ENCODE measurements around the gene PRKCB.

PRKCB gene

GRCh38 chr16:23821875-23822688 is 13.7 kb upstream of the PRKCB start:
- no peaks in the 10 kb centered on the region for H3F3A ChIP-seq (ENCODE audit: insufficient read depth)
- no peaks in the 10 kb centered on the region for H3K79me2 ChIP-seq (ENCODE audit: insufficient read depth, low read length)
- no peak overlapping the region for H3K27ac ChIP-seq (ENCODE audit: low read depth, low read length)
- H3K36me3 ChIP-seq (ENCODE audit: low read length), result no peaks in the 10 kb centered on the region
- no peaks in the 10 kb centered on the region for H3K9me3 ChIP-seq (ENCODE audit: insufficient read depth, low read length)
- TF ChIP-seq EZH2phosphoT487 (conservative IDR thresholded peaks at IDR 0.05; ENCODE audit: low read length), result no peak
- TF ChIP-seq, protein P1, sequence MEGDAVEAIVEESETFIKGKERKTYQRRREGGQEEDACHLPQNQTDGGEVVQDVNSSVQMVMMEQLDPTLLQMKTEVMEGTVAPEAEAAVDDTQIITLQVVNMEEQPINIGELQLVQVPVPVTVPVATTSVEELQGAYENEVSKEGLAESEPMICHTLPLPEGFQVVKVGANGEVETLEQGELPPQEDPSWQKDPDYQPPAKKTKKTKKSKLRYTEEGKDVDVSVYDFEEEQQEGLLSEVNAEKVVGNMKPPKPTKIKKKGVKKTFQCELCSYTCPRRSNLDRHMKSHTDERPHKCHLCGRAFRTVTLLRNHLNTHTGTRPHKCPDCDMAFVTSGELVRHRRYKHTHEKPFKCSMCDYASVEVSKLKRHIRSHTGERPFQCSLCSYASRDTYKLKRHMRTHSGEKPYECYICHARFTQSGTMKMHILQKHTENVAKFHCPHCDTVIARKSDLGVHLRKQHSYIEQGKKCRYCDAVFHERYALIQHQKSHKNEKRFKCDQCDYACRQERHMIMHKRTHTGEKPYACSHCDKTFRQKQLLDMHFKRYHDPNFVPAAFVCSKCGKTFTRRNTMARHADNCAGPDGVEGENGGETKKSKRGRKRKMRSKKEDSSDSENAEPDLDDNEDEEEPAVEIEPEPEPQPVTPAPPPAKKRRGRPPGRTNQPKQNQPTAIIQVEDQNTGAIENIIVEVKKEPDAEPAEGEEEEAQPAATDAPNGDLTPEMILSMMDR (IDR thresholded peaks at IDR 0.05; ENCODE audit: insufficient read depth, low read length, poor library complexity, severe bottlenecking), result no peak
- H3K27me3 ChIP-seq (ENCODE audit: low read length), result 0 out of 2 replicates have a peak, but pooled peaks cover 3% of the 10 kb centered on the region
- H2AFZ ChIP-seq (ENCODE audit: low read depth, low read length, severe bottlenecking), result no peak overlapping the region
- no peak overlapping the region for H3K4me2 ChIP-seq (ENCODE audit: low read depth, low read length, poor library complexity, severe bottlenecking)
- no peaks in the 10 kb centered on the region for H3K9me2 ChIP-seq (replicated peaks; ENCODE audit: insufficient read depth, low read length)
- no peaks in the 10 kb centered on the region for H4K20me1 ChIP-seq (ENCODE audit: low read depth, low read length)
- no peak overlapping the region for H3K9ac ChIP-seq (ENCODE audit: low read length)
- no peak overlapping the region for H3K4me3 ChIP-seq (ENCODE audit: insufficient read depth, low read length, poor library complexity, severe bottlenecking)

DNA sequence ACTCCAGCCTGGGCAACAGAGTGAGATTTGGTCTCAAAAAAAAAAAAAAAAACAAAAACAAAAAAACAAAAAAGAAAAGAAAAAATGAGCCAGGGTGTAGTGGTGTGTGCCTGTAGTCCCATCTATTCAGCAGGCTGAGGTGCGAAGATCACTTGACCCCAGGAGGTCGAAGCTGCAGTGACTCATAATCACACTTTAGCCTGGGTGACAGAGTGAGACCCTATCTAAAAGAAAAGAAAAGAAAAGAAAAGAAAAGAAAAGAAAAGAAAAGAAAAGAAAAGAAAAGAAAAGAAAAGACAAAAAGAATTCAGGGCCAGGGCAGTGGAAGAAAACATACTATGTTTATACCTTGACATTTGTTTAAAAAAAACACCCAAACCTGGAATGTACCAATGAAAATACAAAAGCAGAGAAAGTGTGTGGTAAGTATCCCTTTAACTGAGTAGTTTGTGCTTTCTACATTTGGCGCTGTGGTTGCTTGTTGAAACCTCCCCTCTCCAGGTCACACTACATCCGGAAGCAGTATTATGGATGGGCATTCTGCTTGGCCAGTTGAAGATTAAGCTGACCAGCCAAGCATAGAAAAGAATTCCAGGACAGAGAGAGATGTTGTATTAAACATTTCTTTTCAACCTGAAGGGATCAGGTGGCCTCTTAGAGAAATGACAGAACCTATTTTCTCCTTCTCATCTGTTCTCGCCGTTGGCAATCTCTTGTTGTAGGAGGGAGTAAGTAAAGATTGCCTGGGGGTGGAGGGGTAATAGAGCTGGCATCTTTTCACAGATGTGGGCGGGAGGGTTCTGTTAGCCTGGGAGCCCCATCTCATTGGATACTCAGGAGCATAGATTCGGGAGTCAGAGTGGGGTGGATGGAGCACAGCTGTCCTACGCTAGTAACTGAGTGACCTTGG is 12.1 kb upstream of the PRKCB start:
- Histone ChIP-seq H4K20me1 (ENCODE audit: low read depth, low read length) (no peaks in the 10 kb centered on the region), H3K79me2 (ENCODE audit: insufficient read depth, low read length) (no peaks in the 10 kb centered on the region), H2AFZ (ENCODE audit: low read depth, low read length, severe bottlenecking) (no peak overlapping the region), H3K27me3 (ENCODE audit: low read length) (0 out of 2 replicates have a peak, but pooled peaks cover 3% of the 10 kb centered on the region), H3K27ac (ENCODE audit: low read depth, low read length) (no peak overlapping the region), H3K36me3 (ENCODE audit: low read length) (no peaks in the 10 kb centered on the region), H3K4me3 (ENCODE audit: insufficient read depth, low read length, poor library complexity, severe bottlenecking) (no peak overlapping the region), H3K9me3 (ENCODE audit: insufficient read depth, low read length) (no peaks in the 10 kb centered on the region), H3K4me2 (ENCODE audit: low read depth, low read length, poor library complexity, severe bottlenecking) (no peak overlapping the region), H3K9me2 (replicated peaks; ENCODE audit: insufficient read depth, low read length) (no peaks in the 10 kb centered on the region), H3K9ac (ENCODE audit: low read length) (no peak overlapping the region), H3F3A (ENCODE audit: insufficient read depth) (no peaks in the 10 kb centered on the region)
- TF ChIP-seq, protein P1 (IDR thresholded peaks at IDR 0.05; ENCODE audit: insufficient read depth, low read length, poor library complexity, severe bottlenecking), result no peak
- TF ChIP-seq EZH2phosphoT487 (conservative IDR thresholded peaks at IDR 0.05; ENCODE audit: low read length), result no peak

GRCh38 chr16:23824909-23825308 is 10.9 kb upstream of the PRKCB start:
- Histone ChIP-seq H3K9me3 (ENCODE audit: insufficient read depth, low read length) (no peaks in the 10 kb centered on the region), H4K20me1 (ENCODE audit: low read depth, low read length) (no peaks in the 10 kb centered on the region), H3K4me3 (ENCODE audit: insufficient read depth, low read length, poor library complexity, severe bottlenecking) (no peak overlapping the region), H3K4me2 (ENCODE audit: low read depth, low read length, poor library complexity, severe bottlenecking) (no peak overlapping the region), H3K9ac (ENCODE audit: low read length) (no peak overlapping the region), H3K79me2 (ENCODE audit: insufficient read depth, low read length) (no peaks in the 10 kb centered on the region), H3K27ac (ENCODE audit: low read depth, low read length) (no peak overlapping the region), H3F3A (ENCODE audit: insufficient read depth) (no peaks in the 10 kb centered on the region), H3K27me3 (ENCODE audit: low read length) (0 out of 2 replicates have a peak, but pooled peaks cover 3% of the 10 kb centered on the region), H2AFZ (ENCODE audit: low read depth, low read length, severe bottlenecking) (no peak overlapping the region), H3K9me2 (replicated peaks; ENCODE audit: insufficient read depth, low read length) (no peaks in the 10 kb centered on the region), H3K36me3 (ENCODE audit: low read length) (no peaks in the 10 kb centered on the region; the same call in 1 of the 2 replicates)
- no peak for TF ChIP-seq EZH2phosphoT487 (conservative IDR thresholded peaks at IDR 0.05; ENCODE audit: low read length)
- TF ChIP-seq, protein P1 (IDR thresholded peaks at IDR 0.05; ENCODE audit: insufficient read depth, low read length, poor library complexity, severe bottlenecking), result no peak

Data from SU-DHL-6 (cell line).